ENCODE measurements around the gene CACNB2.

Gene CACNB2
- total RNA-seq: 0 to 0.36 (median 0) reads per million in 4 experiments

- no peak for DNase-seq
Observed at GRCh38 chr10:18140149-18140956, at the start of gene CACNB2. TSS of gene CACNB2 (plus strand) at chr10:18140424.

- no peak for DNase-seq
Observed at GRCh38 chr10:18094332-18094731, 45.9 kb upstream of the CACNB2 start.

GRCh38 chr10:18094793-18095192 lies 45.4 kb upstream of the CACNB2 start:
- DNase-seq: no peak

- no peak for DNase-seq
Observed at GRCh38 chr10:18097524-18097923, 42.7 kb upstream of the CACNB2 start.

GRCh38 chr10:18098201-18098600 lies 42.0 kb upstream of the CACNB2 start:
- DNase-seq: no peak

GRCh38 chr10:18099415-18099814 lies 40.8 kb upstream of the CACNB2 start:
- DNase-seq: no peak

GRCh38 chr10:18100669-18101068 lies 39.6 kb upstream of the CACNB2 start:
- DNase-seq: no peak

- DNase-seq: no peak
Observed at GRCh38 chr10:18102404-18102803, 37.8 kb upstream of the CACNB2 start.

GRCh38 chr10:18104223-18104872 lies 35.9 kb upstream of the CACNB2 start:
- no peak for DNase-seq

- DNase-seq: no peak
Observed at GRCh38 chr10:18109341-18109870, 30.8 kb upstream of the CACNB2 start.

GRCh38 chr10:18113881-18114280 lies 26.3 kb upstream of the CACNB2 start:
- no peak for DNase-seq

GRCh38 chr10:18117276-18117675 lies 22.9 kb upstream of the CACNB2 start:
- no peak for DNase-seq

- DNase-seq: no peak
Observed at GRCh38 chr10:18122753-18123152, 17.5 kb upstream of the CACNB2 start.

- no peak for DNase-seq
Observed at GRCh38 chr10:18133046-18133445, 7.2 kb upstream of the CACNB2 start.

GRCh38 chr10:18134509-18134908 lies 5.7 kb upstream of the CACNB2 start:
- no peak for DNase-seq

- no peak for DNase-seq
Observed at GRCh38 chr10:18134921-18135320, 5.3 kb upstream of the CACNB2 start.

GRCh38 chr10:18136073-18136791 lies 4.0 kb upstream of the CACNB2 start:
- no peak for DNase-seq

GRCh38 chr10:18137111-18137510 lies 3.1 kb upstream of the CACNB2 start:
- DNase-seq: no peak

- no peak for DNase-seq
Observed at GRCh38 chr10:18140957-18141845, 977 bp downstream of the CACNB2 start.

GRCh38 chr10:18142151-18142550 lies 1.9 kb downstream of the CACNB2 start:
- no peak for DNase-seq

GRCh38 chr10:18144396-18144795 lies 4.2 kb downstream of the CACNB2 start:
- DNase-seq: no peak

GRCh38 chr10:18144928-18145327 lies 4.7 kb downstream of the CACNB2 start:
- no peak for DNase-seq
